HepG2 (cell line): ENCODE results near the gene CBLC. TPM values are rescaled to one million over a fixed set of nuclear protein-coding genes. Genes with fewer than 3 reads are reported as not detected.

Experiments used
- ARID3A ChIP-seq: IDR thresholded peaks from 2 replicates; pipeline ENCODE4 v1.6.1; 2012; ENCODE audit warnings: low read depth, low read length, improper control_type of control experiment
- CBX2 ChIP-seq, 2 experiments: fragments of 200-600 bp in 1 of 2; sonication (generic); formaldehyde crosslinking in 1 of 2; IDR thresholded peaks; 2 replicates each; pipeline versions ENCODE4 v1.7.0 to v1.8.1; 2018 to 2022; ENCODE audit warnings: low read depth in 2 of 2, low read length in 1 of 2, mild to moderate bottlenecking in 1 of 2, missing genetic modification reagents in 1 of 2
- CTCF ChIP-seq: sonication (generic); formaldehyde crosslinking; IDR thresholded peaks from 2 replicates; pipeline ENCODE4 v1.5.0; 2020; ENCODE audit warnings: mild to moderate bottlenecking, missing genetic modification reagents, moderate library complexity
- DR1 ChIP-seq: sonication (generic); formaldehyde crosslinking; IDR thresholded peaks from 2 replicates; pipeline ENCODE4 v1.8.0; 2021; ENCODE audit warnings: mild to moderate bottlenecking, missing genetic modification reagents, inconsistent platforms
- FOXP1 ChIP-seq, 2 experiments: fragments of 450-650 bp in 1 of 2; IDR thresholded peaks; 2 replicates each; pipeline ENCODE4 v1.6.1; 2017 to 2018; ENCODE audit warnings: antibody characterized with exemption in 1 of 2
- HNF4G ChIP-seq, 2 experiments: sonication (generic) in 1 of 2; formaldehyde crosslinking in 1 of 2; IDR thresholded peaks; 2 replicates each; pipeline versions ENCODE4 v1.4.0 to v1.6.1; 2011 to 2020; ENCODE audit warnings: borderline replicate concordance in 2 of 2, low read depth in 2 of 2, mild to moderate bottlenecking in 2 of 2, low read length in 1 of 2, missing genetic modification reagents in 1 of 2, moderate library complexity in 1 of 2
- IRF9 ChIP-seq: sonication (generic); formaldehyde crosslinking; IDR thresholded peaks from 2 replicates; pipeline ENCODE4 v1.8.0; 2022; ENCODE audit warnings: missing genetic modification reagents, mild to moderate bottlenecking, borderline replicate concordance
- PITX1 ChIP-seq: sonication (generic); formaldehyde crosslinking; IDR thresholded peaks from 2 replicates; pipeline ENCODE4 v1.5.1; 2020; ENCODE audit warnings: mild to moderate bottlenecking, missing genetic modification reagents
- REL ChIP-seq: sonication (generic); formaldehyde crosslinking; conservative IDR thresholded peaks from 2 replicates; pipeline ENCODE4 v1.8.0; 2022; ENCODE audit warnings: mild to moderate bottlenecking, missing genetic modification reagents, moderate library complexity
- ZBTB34 ChIP-seq: sonication (generic); formaldehyde crosslinking; IDR thresholded peaks from 2 replicates; pipeline ENCODE4 v1.8.0; 2022; ENCODE audit warnings: mild to moderate bottlenecking, missing genetic modification reagents
- ZBTB7A ChIP-seq: sonication (generic); formaldehyde crosslinking; IDR thresholded peaks from 2 replicates; pipeline ENCODE4 v1.8.0; 2022; ENCODE audit warnings: mild to moderate bottlenecking, missing genetic modification reagents
- ZKSCAN8 ChIP-seq: IDR thresholded peaks from 2 replicates; pipeline ENCODE4 v1.6.1; 2016; ENCODE audit warnings: borderline replicate concordance, missing genetic modification reagents, missing compliant biosample characterization
- ZMAT3 ChIP-seq: sonication (generic); formaldehyde crosslinking; conservative IDR thresholded peaks from 2 replicates; pipeline ENCODE4 v1.7.0; 2021; ENCODE audit warnings: missing genetic modification reagents
- ZMYM2 ChIP-seq: sonication (generic); formaldehyde crosslinking; IDR thresholded peaks from 2 replicates; pipeline ENCODE4 v1.8.0; 2022; ENCODE audit warnings: mild to moderate bottlenecking, missing genetic modification reagents
- ZNF281 ChIP-seq: sonication (generic); formaldehyde crosslinking; IDR thresholded peaks from 2 replicates; pipeline ENCODE4 v1.4.0; 2020; ENCODE audit warnings: missing genetic modification reagents, borderline replicate concordance
- ZNF292 ChIP-seq: sonication (generic); formaldehyde crosslinking; IDR thresholded peaks from 2 replicates; pipeline ENCODE4 v1.8.1; 2022; ENCODE audit warnings: mild to moderate bottlenecking, low read depth, missing genetic modification reagents, borderline replicate concordance
- ZNF607 ChIP-seq: sonication (generic); formaldehyde crosslinking; IDR thresholded peaks from 2 replicates; pipeline ENCODE4 v1.5.1; 2020; ENCODE audit warnings: missing genetic modification reagents, mild to moderate bottlenecking, borderline replicate concordance
- ZNF788 ChIP-seq: sonication (generic); formaldehyde crosslinking; IDR thresholded peaks from 2 replicates; pipeline ENCODE4 v1.5.0; 2020; ENCODE audit warnings: mild to moderate bottlenecking, missing genetic modification reagents, borderline replicate concordance
- polyA plus RNA-seq, 8 experiments: library from polyadenylated mRNA; depleted of rRNA in 3 of 8; stranded (reverse) in 7 of 8; unstranded in 1 of 8; fragments of >200 nt; fragmentation: Illumina TruSeq in 4 of 8; extraction: Trizol in 4 of 8; gene quantifications; 2 replicates each; pipeline versions ENCODE4 v1.2.1 to v1.2.3, GENCODE V29; 2011 to 2016; ENCODE audit warnings: low read depth in 4 of 8, missing spikeins in 1 of 8, mixed read lengths in 1 of 8; ENCODE audit not compliant: insufficient read depth in 1 of 8
- total RNA-seq, 5 experiments: library from RNA; depleted of rRNA; stranded (reverse); fragments of >200 nt; fragmentation: Illumina TruSeq; extraction: Trizol; gene quantifications; 2 replicates each; pipeline ENCODE4 v1.2.3, GENCODE V29; 2016; ENCODE audit warnings: low read depth in 1 of 5

The CBLC gene
- total and polyA plus RNA-seq, 2 of the 13 experiments (the other 11 are each of a cell fraction or from before 2014, with no cell fraction given) = 1.8 to 2.6 TPM

- TF ChIP-seq IRF9 (0 out of 2 replicates have a peak, but pooled peaks have one; percentile 39), ZMAT3 (0 out of 2 replicates have a peak, but pooled peaks have one; percentile 15), REL (CRISPR knock-in tag) (no peak), PITX1 (no peak), ARID3A (no peak), ZMYM2 (peak; percentile 88), ZBTB34 (peak; percentile 38; the same call in 1 of the 2 replicates), HNF4G (IDR thresholded peaks at IDR 0.05; ENCODE audit: borderline replicate concordance, low read depth, low read length) (peak; percentile 94), HNF4G (CRISPR knock-in tag; IDR thresholded peaks at IDR 0.05; ENCODE audit: borderline replicate concordance, low read depth) (peak; percentile 94), ZNF607 (CRISPR knock-in tag) (no peak), CTCF (CRISPR knock-in tag) (peak; percentile 16; the same call in 1 of the 2 replicates), ZNF281 (CRISPR knock-in tag) (peak; percentile 90), ZKSCAN8 (CRISPR knock-in tag) (0 out of 2 replicates have a peak, but pooled peaks have one; percentile 41), ZBTB7A (CRISPR knock-in tag) (peak; percentile 99), DR1 (CRISPR knock-in tag) (no peak), CBX2 (IDR thresholded peaks at IDR 0.05; ENCODE audit: low read depth, low read length) (no peak), CBX2 (CRISPR knock-in tag; IDR thresholded peaks at IDR 0.05; ENCODE audit: low read depth) (no peak), FOXP1 (IDR thresholded peaks at IDR 0.05) (no peak), FOXP1 (CRISPR knock-in tag; IDR thresholded peaks at IDR 0.05) (peak; percentile 22; the same call in 1 of the 2 replicates), ZNF292 (CRISPR knock-in tag) (no peak), ZNF788 (CRISPR knock-in tag) (peak; percentile 57; the same call in 1 of the 2 replicates)
These were observed 34.5 kb downstream of the CBLC start (continued) for GRCh38 chr19:44812142-44812718.
